Calu3 (cell line): ENCODE data around the gene PMPCA. TPM values are rescaled to one million over a fixed set of nuclear protein-coding genes. Genes with fewer than 3 reads are reported as not detected.

Source experiments
- BruUV-seq: library from RNA; stranded (reverse); fragments of 400-500 nt; replicated peaks from 2 replicates; lab custom pipeline; 2021; lab: Mats Ljungman, UMichigan
- CTCF ChIA-PET: fragments of 300-600 bp; sonication (Branson Sonifier 250); formaldehyde crosslinking; loops from one replicate; lab custom pipeline; 2022; ENCODE audit warnings: antibody characterized with exemption; lab: Charles Lee
- DNase-seq: peaks from one replicate; pipeline ENCODE4 v3.0.0; 2022
- H3K27ac Mint-ChIP-seq: one replicate; pipeline ENCODE4 v1.8.0; 2022; ENCODE audit warnings: mixed read lengths; ENCODE audit not compliant: unreplicated experiment
- H3K27me3 Mint-ChIP-seq: one replicate; pipeline ENCODE4 v1.8.0; 2022; ENCODE audit warnings: mixed read lengths; ENCODE audit not compliant: unreplicated experiment
- H3K36me3 Mint-ChIP-seq: one replicate; pipeline ENCODE4 v1.8.0; 2022; ENCODE audit warnings: mild to moderate bottlenecking, moderate library complexity, mixed read lengths; ENCODE audit not compliant: insufficient read depth, unreplicated experiment
- H3K4me1 Mint-ChIP-seq: one replicate; pipeline ENCODE4 v1.8.0; 2022; ENCODE audit warnings: mild to moderate bottlenecking, low read depth, mixed read lengths; ENCODE audit not compliant: unreplicated experiment
- H3K4me3 Mint-ChIP-seq: one replicate; pipeline ENCODE4 v1.8.0; 2022; ENCODE audit warnings: mild to moderate bottlenecking, low read depth, moderate library complexity, mixed read lengths; ENCODE audit not compliant: unreplicated experiment
- H3K9me3 Mint-ChIP-seq: one replicate; pipeline ENCODE4 v1.8.0; 2022; ENCODE audit warnings: low read depth, mixed read lengths; ENCODE audit not compliant: unreplicated experiment
- CTCF ChIP-seq: fragments of 200-600 bp; IDR thresholded peaks from one replicate; pipeline ENCODE4 v1.8.0; 2022; ENCODE audit warnings: antibody characterized with exemption; ENCODE audit not compliant: unreplicated experiment
- intact Hi-C: fragments of 100-400 bp; cut with micrococcal nuclease; formaldehyde crosslinking; loops from one replicate; pipeline ENCODE4 v1.10.0; 2022; ENCODE audit not compliant: unreplicated experiment
- total RNA-seq: library from RNA; stranded (reverse); gene quantifications from 2 replicates; pipeline ENCODE4 v1.2.3, GENCODE V29; 2022

Gene PMPCA
- total RNA-seq, 1 experiment from 2014 or later = 44.0 TPM

- Mint-ChIP-seq H3K4me3 (no peak overlapping the region), H3K36me3 (peaks cover 20% of the 10 kb centered on the region), H3K27me3 (no peaks in the 10 kb centered on the region), H3K9me3 (no peaks in the 10 kb centered on the region), H3K27ac (no peak overlapping the region), H3K4me1 (peaks cover 3% of the 10 kb centered on the region)
- no peak for DNase-seq
- intact Hi-C loops = no loop called here
- no peak for TF ChIP-seq CTCF
- CTCF ChIA-PET = no interaction called here
- BruUV-seq = no TSS peak
Observed at GRCh38 chr9:136416427-136416826, 6.0 kb downstream of the PMPCA start.

- no TSS peak for BruUV-seq
Observed at GRCh38 chr9:136416914-136417313, 6.5 kb downstream of the PMPCA start.

GRCh38 chr9:136418182-136419091 lies 8.0 kb downstream of the PMPCA start:
- no TSS peak for BruUV-seq
- CTCF ChIA-PET = no interaction called here
- no peak for DNase-seq

More at GRCh38 chr9:136416914-136417313, 6.5 kb downstream of the PMPCA start:
- H3K4me3 Mint-ChIP-seq = no peak overlapping the region
- intact Hi-C loops = no loop called here
- no peak overlapping the region for H3K27ac Mint-ChIP-seq
- DNase-seq = no peak
- no peaks in the 10 kb centered on the region for H3K27me3 Mint-ChIP-seq
- CTCF ChIA-PET = no interaction called here
- no peaks in the 10 kb centered on the region for H3K9me3 Mint-ChIP-seq
- H3K36me3 Mint-ChIP-seq = peaks cover 23% of the 10 kb centered on the region
- no peaks in the 10 kb centered on the region for H3K4me1 Mint-ChIP-seq
- no peak for TF ChIP-seq CTCF

GRCh38 chr9:136419092-136419420 lies 8.6 kb downstream of the PMPCA start:
- BruUV-seq = no TSS peak
- peaks cover 27% of the 10 kb centered on the region for H3K36me3 Mint-ChIP-seq
- no peaks in the 10 kb centered on the region for H3K27me3 Mint-ChIP-seq
- H3K4me1 Mint-ChIP-seq = no peaks in the 10 kb centered on the region
- no peaks in the 10 kb centered on the region for H3K9me3 Mint-ChIP-seq
- DNase-seq = no peak
- no peak overlapping the region for H3K27ac Mint-ChIP-seq
- no peak overlapping the region for H3K4me3 Mint-ChIP-seq
- CTCF ChIA-PET = no interaction called here
- intact Hi-C loops = no loop called here
- no peak for TF ChIP-seq CTCF

More at GRCh38 chr9:136418182-136419091, 8.0 kb downstream of the PMPCA start:
- Mint-ChIP-seq H3K27me3 (no peaks in the 10 kb centered on the region), H3K27ac (no peak overlapping the region), H3K36me3 (peaks cover 30% of the 10 kb centered on the region), H3K9me3 (no peaks in the 10 kb centered on the region), H3K4me1 (no peaks in the 10 kb centered on the region), H3K4me3 (no peak overlapping the region)
- intact Hi-C loops = no loop called here
- no peak for TF ChIP-seq CTCF
